HG03066 (cell line): ENCODE results near the gene PHLPP1.
"Not testable (repeated sequence)": the region's sequence is repeated elsewhere in the genome, so short reads cannot be mapped to it uniquely, and the experiment has no call there.

Source experiments
- ATAC-seq: cut with Tn5 transposase; IDR thresholded peaks from one replicate; pipeline ENCODE4 v1.9.1; 2021; ENCODE audit warnings: low read depth; ENCODE audit not compliant: unreplicated experiment

The PHLPP1 gene

GRCh38 chr18:62740650-62741049 lies 25.3 kb downstream of the PHLPP1 start:
- ATAC-seq: not testable (repeated sequence)

DNA sequence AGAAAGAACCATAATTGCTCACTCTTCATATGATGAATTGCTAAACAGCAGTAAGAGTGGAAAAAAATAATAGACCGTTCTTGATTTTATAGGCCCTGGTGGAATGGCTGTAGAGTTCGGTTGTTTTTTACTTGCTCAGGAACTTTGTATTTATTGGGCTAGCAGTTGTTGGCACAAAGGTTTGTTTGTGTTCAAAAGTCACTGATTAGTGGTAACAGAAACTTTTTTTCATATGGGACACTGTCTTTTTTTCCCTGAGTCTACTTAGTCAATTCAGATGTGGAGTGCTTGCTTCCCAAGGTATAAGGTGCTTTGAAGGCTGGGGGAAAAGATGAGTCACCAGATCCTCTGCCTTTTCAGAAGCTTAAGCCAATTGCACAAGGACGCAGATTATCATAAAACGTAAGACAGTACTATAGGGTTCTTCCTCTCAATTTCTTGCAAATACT lies 25.8 kb downstream of the PHLPP1 start:
- no peak for ATAC-seq

GRCh38 chr18:62741584-62741983 lies 26.2 kb downstream of the PHLPP1 start:
- ATAC-seq: no peak

DNA sequence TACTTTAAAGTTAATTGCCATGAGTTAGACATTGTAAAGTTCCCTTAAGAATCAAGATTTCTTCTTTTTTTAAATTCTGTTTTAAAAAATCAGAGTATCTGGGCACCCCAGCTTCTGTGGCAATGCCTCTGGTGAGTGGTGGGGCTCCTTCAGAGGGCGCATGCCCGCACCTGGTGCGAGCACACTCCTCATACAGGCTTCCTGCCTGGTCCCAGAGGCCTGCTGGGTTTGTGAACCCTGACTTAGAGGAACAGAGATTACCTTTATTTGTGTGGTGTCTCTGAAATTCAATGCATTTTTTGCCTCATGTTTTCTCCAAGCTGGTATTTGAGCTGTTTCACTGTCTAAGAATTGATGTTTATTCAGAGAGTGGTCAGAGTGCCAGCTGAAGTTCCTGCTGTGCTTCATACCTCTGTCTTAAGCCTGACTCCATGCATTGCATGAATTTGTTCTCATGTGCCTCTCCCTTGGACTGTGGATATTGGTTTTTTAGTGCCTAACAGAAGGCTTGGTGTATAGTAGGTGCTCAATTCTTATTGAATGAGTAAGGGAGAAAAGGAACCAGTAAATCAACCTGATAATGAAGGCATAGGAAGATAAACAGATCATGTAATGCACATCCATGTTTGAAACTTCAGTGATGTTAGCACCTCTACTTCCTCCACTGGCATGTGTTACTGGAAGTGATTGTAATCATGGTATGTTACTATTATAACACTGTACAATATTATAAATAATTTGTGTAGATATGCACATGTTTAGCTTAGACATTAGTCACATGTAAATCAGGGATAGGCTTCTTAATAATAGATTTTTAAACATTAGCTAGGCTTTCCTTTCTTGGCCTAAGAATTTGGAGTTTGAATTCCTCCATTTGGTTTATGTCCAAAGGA lies 29.0 kb downstream of the PHLPP1 start:
- ATAC-seq: peak; percentile 65

GRCh38 chr18:62745089-62745751 lies 29.9 kb downstream of the PHLPP1 start:
- ATAC-seq: peak; percentile 56

- no peak for ATAC-seq
These were observed 34.0 kb downstream of the PHLPP1 start for GRCh38 chr18:62749389-62749788.

GRCh38 chr18:62751341-62751821 lies 36.0 kb downstream of the PHLPP1 start:
- no peak for ATAC-seq

- ATAC-seq: no peak
These were observed 36.6 kb downstream of the PHLPP1 start for GRCh38 chr18:62751977-62752376.

- ATAC-seq: no peak
These were observed 38.7 kb downstream of the PHLPP1 start for GRCh38 chr18:62754026-62754425.

DNA sequence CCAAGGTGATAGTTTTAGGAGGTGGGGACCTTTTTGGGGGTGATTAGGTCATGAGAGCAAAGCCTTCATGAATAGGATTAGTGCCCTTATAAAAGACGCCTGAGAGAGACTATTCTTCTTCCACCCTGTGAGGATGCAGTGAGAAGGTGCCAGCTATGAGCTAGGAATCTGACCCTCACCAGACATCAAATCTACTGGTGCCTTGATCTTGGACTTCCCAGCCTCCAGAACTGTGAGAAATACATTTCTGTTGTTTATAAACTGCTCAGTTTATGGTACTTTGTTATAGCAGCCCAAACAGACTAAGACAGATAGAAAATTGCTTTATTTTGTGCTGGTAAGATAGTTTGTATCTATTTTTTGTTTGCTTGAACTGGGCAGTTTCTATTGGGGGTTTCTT lies 40.1 kb downstream of the PHLPP1 start:
- no peak for ATAC-seq

DNA sequence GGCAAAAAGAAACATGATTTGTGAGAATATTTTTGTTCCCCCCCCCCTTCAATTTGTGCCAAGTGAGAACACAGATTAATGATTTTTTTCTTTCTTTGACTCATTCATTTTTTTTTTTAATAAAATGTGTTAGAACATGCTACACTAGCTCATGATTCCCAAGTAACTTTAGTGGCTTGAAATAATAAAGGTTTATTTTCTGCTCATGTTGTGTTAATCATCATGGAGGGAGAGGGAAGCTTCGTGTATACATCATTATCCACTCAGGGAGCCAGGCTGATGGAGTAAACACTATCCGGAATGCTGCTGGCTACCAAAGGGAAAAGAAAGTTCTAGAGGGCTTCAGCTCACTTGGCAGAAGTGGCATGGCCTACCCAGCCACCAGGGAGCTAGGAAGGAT lies 40.6 kb downstream of the PHLPP1 start:
- ATAC-seq: no peak

GRCh38 chr18:62757399-62758010 lies 42.2 kb downstream of the PHLPP1 start:
- ATAC-seq: no peak

DNA sequence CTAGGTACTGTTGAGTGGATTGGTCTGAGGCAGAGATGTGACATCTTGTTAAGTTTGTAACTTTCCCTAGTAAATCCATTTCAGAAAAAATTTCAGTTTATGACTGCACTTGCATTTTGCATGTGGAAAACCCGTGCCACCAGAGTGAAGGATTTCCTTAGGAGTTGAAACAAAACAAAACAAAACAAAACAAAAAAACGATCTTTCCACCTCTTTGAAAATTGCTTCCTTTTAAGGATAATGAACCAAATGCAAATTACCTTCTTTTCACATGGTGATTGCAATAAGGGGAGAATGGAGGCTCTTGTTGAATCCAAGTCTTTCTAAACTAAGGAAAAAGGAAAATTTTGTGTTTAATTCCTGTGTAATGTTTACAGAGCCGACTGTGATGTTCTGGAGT lies 43.2 kb downstream of the PHLPP1 start:
- no peak for ATAC-seq

DNA sequence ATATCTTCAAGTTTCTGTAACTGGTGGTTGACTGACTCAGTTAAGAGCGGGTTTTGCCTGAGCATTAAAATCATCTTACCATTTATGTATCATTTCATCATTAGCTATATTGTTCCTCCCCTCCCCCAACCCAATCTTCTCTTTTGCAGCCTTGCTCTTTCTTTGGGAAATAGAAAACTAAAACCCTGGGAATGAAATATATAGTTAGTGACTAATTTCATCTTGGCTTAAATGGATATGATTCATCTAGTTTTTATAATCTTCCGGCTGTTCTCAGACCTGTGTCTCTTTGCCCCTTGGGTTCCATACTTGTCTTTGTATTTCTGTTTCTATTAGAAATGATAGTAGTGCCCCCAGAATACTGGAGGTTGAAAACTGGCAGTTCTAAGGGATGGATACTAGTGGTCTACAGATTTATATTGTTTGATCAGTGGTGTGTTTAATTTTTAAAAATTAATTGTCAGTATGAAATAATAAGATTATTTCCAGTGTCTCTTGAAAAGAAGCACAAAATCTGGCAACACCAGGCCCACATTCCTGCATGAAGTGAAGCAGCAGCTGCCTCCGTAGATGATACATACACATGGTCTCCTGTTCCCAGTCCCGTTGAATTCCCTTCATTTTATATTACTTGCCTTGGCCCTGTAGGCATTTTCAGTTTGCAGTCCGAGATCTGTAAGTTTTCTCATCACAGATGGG lies 44.5 kb downstream of the PHLPP1 start:
- ATAC-seq: no peak

DNA sequence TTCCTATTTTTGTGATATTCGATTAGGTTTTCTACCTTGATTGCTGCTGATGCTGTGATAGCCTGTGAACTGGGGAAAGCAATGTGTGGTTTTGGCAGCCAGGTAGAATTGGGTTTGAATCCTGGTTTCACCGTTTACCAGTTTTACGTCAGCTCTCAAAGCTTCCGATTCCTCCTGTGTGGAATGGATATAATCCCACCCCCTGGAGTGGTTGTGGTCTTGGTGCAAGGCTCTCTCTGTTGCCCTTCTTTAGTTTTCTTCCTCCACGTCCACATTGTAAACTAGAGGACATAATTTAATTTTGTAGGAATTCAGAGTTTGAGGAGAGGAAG lies 45.0 kb downstream of the PHLPP1 start:
- no peak for ATAC-seq

DNA sequence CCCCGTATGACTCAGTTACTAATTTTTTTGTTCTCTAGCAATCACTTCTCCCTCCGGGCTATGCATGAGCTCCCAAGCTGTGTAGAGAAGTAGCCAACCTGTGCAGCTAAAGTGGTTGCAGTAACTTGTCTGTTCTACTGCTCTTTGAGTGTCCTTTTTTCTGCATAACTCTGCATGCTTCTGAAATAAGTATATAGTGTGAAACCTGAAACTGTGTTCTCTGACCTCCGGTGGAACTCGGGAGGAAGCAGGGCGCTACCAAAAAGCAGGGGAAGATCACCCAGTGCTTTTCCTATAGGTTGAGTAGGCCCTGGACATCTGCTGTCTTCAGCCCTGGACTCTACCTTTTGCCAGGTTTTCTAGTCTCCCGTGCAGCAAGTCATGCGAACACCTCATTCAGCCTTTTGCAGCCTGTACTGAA lies 47.8 kb downstream of the PHLPP1 start:
- ATAC-seq: no peak

GRCh38 chr18:62766266-62766665 lies 50.9 kb downstream of the PHLPP1 start:
- no peak for ATAC-seq

DNA sequence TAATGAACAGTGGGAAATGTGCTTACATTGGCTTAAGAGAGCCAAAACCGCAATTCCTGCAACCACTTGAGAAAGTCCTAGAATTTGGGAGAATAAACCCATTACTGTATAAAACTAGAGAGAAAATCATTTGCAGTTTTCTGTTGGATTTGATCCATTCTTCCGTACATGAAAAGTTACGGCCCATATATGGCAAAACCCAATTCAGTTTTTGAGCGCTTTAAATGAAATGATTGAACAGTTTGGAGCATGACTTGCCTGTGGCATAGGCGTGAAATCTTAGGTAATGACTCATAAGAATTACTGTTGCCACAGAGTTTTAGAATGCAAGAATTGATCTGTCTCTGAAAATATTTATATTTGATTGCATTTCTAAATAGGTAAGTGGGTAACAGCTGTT lies 52.0 kb downstream of the PHLPP1 start:
- no peak for ATAC-seq

GRCh38 chr18:62767836-62768557 lies 52.7 kb downstream of the PHLPP1 start:
- ATAC-seq: no peak

DNA sequence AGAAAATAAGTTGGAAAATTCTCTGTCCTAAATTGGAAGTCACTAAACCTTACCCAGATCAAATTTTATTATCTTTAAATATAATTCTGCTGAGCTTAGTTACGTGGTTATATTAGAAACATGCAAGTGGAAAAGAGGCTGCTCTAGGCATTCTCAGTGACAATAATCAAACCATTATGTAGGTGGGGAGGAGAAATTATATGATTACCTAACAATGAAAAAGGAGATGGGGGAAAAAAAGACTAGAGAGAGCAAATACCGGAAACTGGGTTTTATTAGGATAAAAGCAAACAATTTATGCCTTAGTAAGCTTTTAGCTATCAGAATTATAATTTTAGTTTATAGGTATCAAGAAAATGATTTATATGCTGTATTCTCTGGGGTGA lies 53.2 kb downstream of the PHLPP1 start:
- ATAC-seq: no peak
